Measurements from ENCODE around the gene ADAP1. TPM values are rescaled to one million over a fixed set of nuclear protein-coding genes. Genes with fewer than 3 reads are reported as not detected.

Gene ADAP1
- total RNA-seq, 1 experiment from 2014 or later = 31.2 TPM

GRCh38 chr7:959271-959670 lies 4.8 kb upstream of the ADAP1 start:
- no peaks in the 10 kb centered on the region for H3K27me3 ChIP-seq (ENCODE audit: low read length)
- no peak for ATAC-seq

GRCh38 chr7:958221-959200 lies 4.0 kb upstream of the ADAP1 start:
- no peak overlapping the region for H3K4me3 ChIP-seq (ENCODE audit: low read length)
- DNase-seq (no peak), ATAC-seq (no peak)
- no peaks in the 10 kb centered on the region for H4K20me1 ChIP-seq (ENCODE audit: low read length)
- H3K9me2 ChIP-seq (replicated peaks; ENCODE audit: low read length) = no peaks in the 10 kb centered on the region
- H3K4me1 ChIP-seq (ENCODE audit: insufficient read depth, low read length) = no peaks in the 10 kb centered on the region
- H3K4me2 ChIP-seq (ENCODE audit: low read length) = no peak overlapping the region
- intact Hi-C loops (cut with micrococcal nuclease) = no loop called here
- BruUV-seq (replicated peaks) = no TSS peak
- TF ChIP-seq CTCF (conservative IDR thresholded peaks at IDR 0.05; ENCODE audit: low read depth, low read length) (no peak), EZH2phosphoT487 (IDR thresholded peaks at IDR 0.05; ENCODE audit: borderline replicate concordance, low read length) (no peak), EZH2 (IDR thresholded peaks at IDR 0.05; ENCODE audit: low read length, unreplicated experiment) (no peak)
- H3K27me3 ChIP-seq (ENCODE audit: low read length) = no peaks in the 10 kb centered on the region
- no peaks in the 10 kb centered on the region for H3K9me3 ChIP-seq (ENCODE audit: low read length)
- no peaks in the 10 kb centered on the region for H3F3A ChIP-seq (ENCODE audit: low read length, unreplicated experiment)
- no peak overlapping the region for H3K27ac ChIP-seq (ENCODE audit: low read length)
- POLR2A ChIA-PET (ENCODE audit: unreplicated experiment) = no interaction called here
- no peak overlapping the region for H3K9ac ChIP-seq (ENCODE audit: low read length)
- H3K36me3 ChIP-seq (ENCODE audit: low read depth, low read length) = no peaks in the 10 kb centered on the region
- no peak overlapping the region for H2AFZ ChIP-seq (ENCODE audit: low read length)
- CTCF ChIA-PET = no interaction called here
- no peaks in the 10 kb centered on the region for H3K79me2 ChIP-seq (ENCODE audit: low read length)

More at GRCh38 chr7:959271-959670, 4.8 kb upstream of the ADAP1 start:
- no peak for TF ChIP-seq EZH2phosphoT487 (IDR thresholded peaks at IDR 0.05; ENCODE audit: borderline replicate concordance, low read length)
- CTCF ChIA-PET = no interaction called here
- H3K4me2 ChIP-seq (ENCODE audit: low read length) = no peak overlapping the region
- no peak for DNase-seq
- no peak overlapping the region for H3K27ac ChIP-seq (ENCODE audit: low read length)
- H3K4me1 ChIP-seq (ENCODE audit: insufficient read depth, low read length) = no peaks in the 10 kb centered on the region
- no peak overlapping the region for H3K4me3 ChIP-seq (ENCODE audit: low read length)
- intact Hi-C loops (cut with micrococcal nuclease) = no loop called here
- H4K20me1 ChIP-seq (ENCODE audit: low read length) = no peaks in the 10 kb centered on the region
- H3K9ac ChIP-seq (ENCODE audit: low read length) = no peak overlapping the region
- BruUV-seq (replicated peaks) = no TSS peak
- H3K9me3 ChIP-seq (ENCODE audit: low read length) = no peaks in the 10 kb centered on the region
- H3F3A ChIP-seq (ENCODE audit: low read length, unreplicated experiment) = no peaks in the 10 kb centered on the region
- no peak overlapping the region for H2AFZ ChIP-seq (ENCODE audit: low read length)
- H3K79me2 ChIP-seq (ENCODE audit: low read length) = no peaks in the 10 kb centered on the region
- no peaks in the 10 kb centered on the region for H3K9me2 ChIP-seq (replicated peaks; ENCODE audit: low read length)
- POLR2A ChIA-PET (ENCODE audit: unreplicated experiment) = no interaction called here
- H3K36me3 ChIP-seq (ENCODE audit: low read depth, low read length) = no peaks in the 10 kb centered on the region

GRCh38 chr7:957418-958220 lies 3.1 kb upstream of the ADAP1 start:
- ATAC-seq = no peak
- Histone ChIP-seq H3K9me2 (replicated peaks; ENCODE audit: low read length) (no peaks in the 10 kb centered on the region), H3K4me2 (ENCODE audit: low read length) (no peak overlapping the region), H3K4me1 (ENCODE audit: insufficient read depth, low read length) (peaks cover 6% of the 10 kb centered on the region; the same call in 1 of the 2 replicates), H3K79me2 (ENCODE audit: low read length) (peaks cover 9% of the 10 kb centered on the region; the same call in 1 of the 2 replicates), H3K27me3 (ENCODE audit: low read length) (no peaks in the 10 kb centered on the region), H3F3A (ENCODE audit: low read length, unreplicated experiment) (no peaks in the 10 kb centered on the region), H3K9ac (ENCODE audit: low read length) (no peak overlapping the region), H4K20me1 (ENCODE audit: low read length) (no peaks in the 10 kb centered on the region), H3K36me3 (ENCODE audit: low read depth, low read length) (no peaks in the 10 kb centered on the region), H3K27ac (ENCODE audit: low read length) (no peak overlapping the region), H3K9me3 (ENCODE audit: low read length) (no peaks in the 10 kb centered on the region), H2AFZ (ENCODE audit: low read length) (no peak overlapping the region), H3K4me3 (ENCODE audit: low read length) (no peak overlapping the region)
- TF ChIP-seq EZH2phosphoT487 (IDR thresholded peaks at IDR 0.05; ENCODE audit: borderline replicate concordance, low read length) (no peak), EZH2 (IDR thresholded peaks at IDR 0.05; ENCODE audit: low read length, unreplicated experiment) (no peak), CTCF (conservative IDR thresholded peaks at IDR 0.05; ENCODE audit: low read depth, low read length) (no peak)
- intact Hi-C loops (cut with micrococcal nuclease) = no loop called here
- ChIA-PET POLR2A (ENCODE audit: unreplicated experiment) (no interaction called here), CTCF (no interaction called here)
- DNase-seq = no peak
- no TSS peak for BruUV-seq (replicated peaks)

Data from PC-3 (cell line).